ENCODE measurements around the gene METTL21A.
"Not testable (repeated sequence)": the region's sequence is repeated elsewhere in the genome, so short reads cannot be mapped to it uniquely, and the experiment has no call there.

- TF ChIP-seq POLR2A, CTCF (IDR thresholded peaks at IDR 0.05): not testable (repeated sequence)
Observed at GRCh38 chr2:207646582-207646981, 21.4 kb upstream of the METTL21A start.
